KG1 (cell line): ENCODE measurements around the gene MRPL34.

Source experiments
- DNase-seq: peaks from one replicate; lab custom pipeline; 2025; lab: John Stamatoyannopoulos, UW

MRPL34 gene

DNA sequence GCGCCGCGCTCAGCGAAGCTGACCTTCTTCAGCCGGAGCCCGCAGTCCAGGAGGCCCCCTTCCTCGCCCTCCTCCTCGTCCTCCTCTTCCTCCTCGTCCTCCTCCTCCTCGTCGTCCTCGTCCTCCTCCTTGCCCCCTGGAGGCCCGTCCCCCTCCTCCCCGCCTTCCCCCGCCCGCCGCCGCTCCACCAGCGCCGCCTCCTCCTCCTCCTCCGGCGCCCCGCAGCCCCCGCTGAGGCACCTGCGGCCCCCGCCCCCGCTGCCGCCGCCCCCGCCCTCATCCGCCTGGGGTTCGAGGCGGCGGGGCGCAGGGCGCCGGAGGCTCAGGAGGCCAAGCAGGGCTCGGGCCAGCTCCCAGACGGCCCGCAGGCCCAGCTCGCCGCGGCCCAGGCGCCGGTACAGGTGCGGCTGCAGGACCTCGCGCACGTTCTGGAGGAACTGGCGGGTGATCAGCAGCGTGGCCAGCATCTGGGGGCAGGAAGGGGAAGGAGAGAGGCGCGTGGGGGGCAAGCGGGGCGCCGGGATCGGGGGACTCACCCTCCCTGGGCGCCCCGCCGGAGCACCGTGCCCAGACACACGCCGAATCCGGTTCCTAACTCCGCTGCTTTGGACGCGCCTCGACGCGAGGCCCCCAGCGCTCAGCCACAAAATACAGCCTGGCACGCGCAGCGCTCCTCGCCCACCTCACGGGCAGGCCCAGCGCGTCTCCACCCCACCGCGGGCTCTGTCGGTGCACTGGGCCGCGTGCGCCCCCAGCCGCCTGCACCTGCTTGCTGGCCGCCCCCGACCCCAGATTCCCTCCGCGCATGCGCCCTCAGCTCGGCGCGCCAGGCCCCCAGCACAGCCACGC is 23.1 kb downstream of the MRPL34 start:
- DNase-seq: no peak

DNA sequence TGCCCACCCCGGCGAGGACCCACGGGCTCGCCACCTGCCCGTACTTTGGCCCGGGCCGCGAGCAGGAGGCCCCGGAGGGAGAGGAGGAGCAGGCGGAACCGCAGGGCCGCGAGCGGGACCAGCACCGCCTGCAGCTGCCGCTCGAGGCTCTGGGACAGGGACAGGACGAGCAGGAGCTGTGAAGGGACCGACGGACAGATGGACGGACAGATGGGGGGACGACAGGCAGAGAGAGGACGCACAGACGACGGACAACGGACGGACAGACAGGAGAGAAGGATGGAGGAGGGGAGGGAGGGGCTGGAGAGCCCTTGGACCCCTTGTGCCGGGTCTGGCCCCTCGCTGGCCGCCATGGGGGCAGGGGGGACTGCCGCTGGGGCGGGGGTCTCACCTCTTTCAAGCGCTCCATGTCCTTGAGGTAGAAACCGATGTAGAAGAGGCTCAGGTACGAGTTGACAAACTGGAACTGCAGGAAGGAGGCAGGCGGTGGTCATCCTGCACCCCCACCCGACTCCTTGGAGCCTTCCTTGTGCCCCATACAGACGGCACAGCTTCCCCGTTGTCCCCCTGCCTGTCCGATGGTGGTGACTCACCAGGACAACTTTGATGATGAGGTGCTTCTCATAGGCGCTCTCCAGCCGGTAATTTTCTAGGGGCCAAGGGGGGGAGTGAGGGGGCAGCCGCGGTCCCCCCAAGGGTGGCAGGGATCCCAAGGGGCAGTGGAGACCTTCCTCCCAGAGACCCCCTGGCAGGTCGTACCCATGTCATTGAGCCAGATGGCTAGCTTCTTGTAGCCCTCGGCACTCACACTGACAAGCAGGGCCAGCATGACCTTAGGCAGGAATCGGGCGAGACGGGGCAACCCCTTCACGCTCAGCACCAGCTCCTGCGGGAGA is 23.9 kb downstream of the MRPL34 start:
- DNase-seq: no peak

DNA sequence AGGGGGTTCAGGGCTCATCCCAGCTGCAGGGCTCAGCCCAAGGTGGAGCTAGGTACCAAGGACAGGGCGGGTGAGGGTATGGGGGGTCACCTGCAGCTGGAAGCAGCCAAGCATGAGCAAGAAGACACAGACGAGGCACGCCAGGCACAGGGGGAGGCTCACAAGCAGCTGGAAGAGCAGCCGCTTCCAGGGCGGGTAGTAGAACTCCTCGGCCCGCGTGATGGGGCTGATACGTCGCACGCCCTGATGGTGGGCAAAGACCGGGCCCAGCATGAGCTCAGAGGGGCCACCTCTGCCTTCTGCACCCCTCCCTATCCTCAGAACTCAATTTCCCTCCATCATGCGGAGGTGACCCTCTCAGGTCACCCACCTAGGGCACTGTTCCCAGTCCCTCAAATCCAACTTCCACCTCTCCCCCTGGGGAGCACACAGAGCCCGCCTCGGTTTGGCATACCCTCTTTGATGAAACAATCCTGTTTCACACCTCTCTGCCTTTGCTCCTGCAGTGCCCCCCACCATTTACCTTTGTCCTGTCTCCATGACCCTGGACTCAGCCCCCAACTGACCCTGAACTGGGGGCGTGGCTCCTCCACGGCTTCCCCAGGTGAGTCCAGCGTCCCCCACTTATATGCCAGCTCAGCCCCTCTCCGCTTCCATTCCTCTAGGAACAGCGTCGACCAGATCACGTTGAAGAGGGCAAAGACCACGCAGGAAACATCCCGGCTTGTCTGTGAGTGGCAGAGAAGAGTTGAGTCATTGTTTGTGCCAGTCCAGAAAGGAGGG is 24.8 kb downstream of the MRPL34 start:
- DNase-seq: no peak

DNA sequence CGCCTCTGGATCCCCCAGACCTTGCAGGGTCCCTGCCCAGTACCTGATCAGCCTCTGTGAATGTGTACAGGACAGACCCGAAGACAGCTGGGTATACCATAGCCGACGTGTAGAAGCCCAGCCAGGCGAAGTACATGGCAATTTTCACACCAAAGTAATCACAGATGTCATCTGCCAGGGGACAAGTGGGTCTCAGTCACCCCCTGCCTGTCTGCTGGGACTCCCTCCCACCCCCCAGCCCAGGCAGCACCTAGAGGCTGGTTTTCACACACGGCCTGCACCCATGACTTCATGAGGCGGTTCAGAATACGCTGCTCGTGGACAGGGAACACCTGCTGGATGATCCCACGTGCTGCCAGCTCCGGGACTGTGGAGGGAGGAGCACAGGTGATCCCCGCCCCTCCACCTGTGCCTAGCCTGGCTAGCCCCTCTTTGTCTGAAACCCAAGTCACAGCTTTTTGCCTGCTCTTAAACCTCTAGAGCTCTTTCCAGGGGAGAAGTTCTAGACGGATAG is 25.4 kb downstream of the MRPL34 start:
- DNase-seq: no peak

DNA sequence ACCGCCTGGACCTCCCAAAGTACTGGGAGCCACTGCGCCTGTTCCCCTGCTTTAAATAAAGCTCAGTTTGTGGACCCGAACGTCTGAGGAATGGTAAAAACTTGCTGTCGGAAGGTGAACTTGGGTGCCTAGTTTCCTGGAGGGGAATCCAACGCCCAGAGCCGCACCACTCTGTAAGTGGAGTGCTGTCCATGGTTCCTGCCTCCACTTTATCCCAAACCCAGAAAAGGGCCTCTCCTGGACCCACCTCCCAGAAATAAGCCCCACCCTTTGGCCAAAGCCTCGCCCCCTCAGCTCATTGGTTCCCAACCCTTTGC is 26.6 kb downstream of the MRPL34 start:
- DNase-seq: no peak

DNA sequence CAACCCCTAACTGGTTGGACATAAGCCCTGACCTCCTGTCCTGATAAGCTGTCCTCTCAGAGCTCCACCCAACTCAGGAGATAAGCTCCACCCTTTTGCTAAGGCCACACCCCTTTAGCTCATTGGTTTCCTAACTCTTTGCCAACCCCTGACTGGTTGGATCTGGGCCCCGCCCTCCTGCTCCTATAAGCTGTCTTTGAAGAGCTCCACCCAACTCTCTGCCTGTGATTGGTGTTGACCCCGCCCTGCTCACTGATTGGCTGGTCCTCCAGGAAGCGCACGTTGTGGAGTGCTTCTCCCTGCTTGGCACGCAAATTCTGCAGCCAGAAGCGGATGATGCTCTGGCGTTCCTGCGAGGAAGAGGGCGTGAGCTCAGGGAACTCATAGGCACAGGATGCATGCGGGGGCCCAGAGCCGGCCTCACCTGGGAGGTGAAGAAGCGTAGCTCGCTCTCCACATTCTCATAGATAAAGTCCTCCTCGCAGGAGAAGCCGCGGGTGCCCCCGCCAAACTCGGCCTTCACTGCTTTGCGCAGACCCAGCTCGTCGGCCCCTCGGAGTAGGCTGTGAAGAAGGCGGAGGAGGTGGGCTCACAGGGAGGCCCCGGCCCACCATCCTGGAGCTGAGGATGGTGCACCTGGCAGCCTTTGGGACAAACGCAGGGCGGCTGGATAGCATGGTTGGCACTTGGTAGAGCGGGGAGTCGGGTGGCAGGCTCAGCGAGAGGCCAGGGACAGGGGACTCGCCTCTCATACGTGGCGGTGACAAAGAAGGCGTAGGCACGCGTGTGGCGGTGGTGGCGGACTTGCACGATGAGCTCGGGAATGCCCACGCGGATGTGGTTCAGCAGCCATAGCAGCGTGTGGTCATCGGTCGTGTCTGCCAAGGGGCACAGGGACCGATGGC is 27.3 kb downstream of the MRPL34 start:
- no peak for DNase-seq

DNA sequence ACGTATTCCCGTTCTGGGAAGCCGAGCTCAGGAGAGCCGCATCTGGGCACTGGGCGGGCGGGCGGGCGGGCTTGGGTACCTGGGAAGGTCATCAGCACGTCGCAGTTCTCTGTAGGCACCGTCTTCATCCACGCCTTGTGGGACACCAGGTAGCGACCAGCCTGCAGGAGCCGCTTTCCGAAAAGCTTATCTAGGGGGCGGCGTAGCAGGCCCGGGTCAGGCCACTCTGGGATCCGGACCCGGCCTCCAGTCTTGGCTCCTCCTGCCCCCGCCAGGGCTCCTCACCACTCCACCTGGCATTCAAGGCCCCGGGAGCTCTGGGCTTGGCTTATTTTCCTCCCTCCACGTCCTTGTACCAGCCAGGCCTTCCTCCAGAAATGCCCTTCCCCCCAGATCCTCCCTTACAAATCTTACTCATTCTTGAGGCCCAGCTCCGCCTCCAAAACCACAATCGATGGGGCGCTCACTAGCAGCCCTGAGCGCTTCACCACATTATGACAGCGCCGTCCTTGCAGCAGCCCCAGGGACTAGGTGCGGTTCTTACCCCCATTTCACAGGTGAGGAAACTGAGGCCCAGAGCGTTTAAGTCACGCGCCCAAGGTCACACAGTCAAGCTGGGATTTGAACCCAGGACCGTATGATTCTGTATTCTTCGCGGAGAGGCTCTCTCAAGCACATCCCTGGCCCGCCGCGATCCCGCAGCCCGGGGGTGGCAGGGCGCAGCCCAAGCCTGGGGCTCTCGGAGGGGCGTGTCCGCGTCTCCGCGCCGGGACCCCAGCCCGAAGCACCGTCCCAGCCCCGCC is 28.1 kb downstream of the MRPL34 start:
- DNase-seq: no peak

DNA sequence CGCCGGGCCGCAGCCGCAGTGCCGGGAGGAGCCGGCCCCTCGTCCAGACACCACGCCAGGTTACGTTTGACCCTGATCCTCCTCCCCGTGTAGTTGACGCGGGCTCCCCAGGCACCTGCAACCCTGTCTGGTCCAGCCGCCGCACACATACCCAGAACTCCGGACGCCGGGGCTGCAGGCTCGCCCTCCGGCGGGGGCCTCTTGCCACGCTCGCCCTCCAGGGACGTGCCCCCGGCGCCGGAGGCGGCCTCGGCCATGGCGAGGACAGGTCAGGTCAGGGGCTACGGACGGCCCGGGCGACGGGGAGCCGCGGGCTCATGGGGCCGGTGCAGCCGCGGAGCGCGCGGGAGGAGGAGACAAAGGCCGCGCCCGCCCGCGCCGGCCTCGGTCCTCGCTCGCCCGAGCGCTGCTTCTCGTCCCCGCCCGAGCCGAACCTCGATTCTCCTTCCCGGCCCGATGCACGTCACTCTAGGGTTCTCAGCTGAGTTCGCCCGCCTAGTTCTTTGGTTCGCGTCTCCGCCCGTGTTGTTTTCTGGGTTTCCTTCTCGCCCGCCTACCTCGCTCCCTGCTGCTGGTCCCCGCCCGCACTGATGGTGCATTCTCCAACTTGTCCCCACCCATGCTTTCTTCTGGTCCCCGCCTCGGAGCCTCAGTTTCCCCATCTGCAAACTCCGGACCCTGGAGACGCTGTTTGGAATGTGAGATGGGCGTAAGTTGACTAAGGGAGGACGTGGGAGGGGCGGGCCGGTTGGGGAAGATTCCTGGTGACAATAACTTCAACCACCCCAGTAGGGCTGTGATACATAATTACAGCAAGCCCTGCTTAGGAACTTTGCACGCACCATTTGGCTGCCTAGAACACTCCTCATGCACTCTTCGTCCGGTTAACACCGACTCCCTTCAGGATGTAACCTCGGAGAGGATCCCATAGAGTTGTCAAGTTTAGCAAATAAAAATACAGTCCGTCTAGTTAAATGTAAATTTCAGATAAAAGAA is 29.0 kb downstream of the MRPL34 start, which contains the start of gene ANO8:
Gene ANO8, minus strand, starts transcription at position 442 of the 996 bp plus-strand sequence. Its CDS starts 185 bp downstream, at position 257.
- DNase-seq: peak; percentile 89

DNA sequence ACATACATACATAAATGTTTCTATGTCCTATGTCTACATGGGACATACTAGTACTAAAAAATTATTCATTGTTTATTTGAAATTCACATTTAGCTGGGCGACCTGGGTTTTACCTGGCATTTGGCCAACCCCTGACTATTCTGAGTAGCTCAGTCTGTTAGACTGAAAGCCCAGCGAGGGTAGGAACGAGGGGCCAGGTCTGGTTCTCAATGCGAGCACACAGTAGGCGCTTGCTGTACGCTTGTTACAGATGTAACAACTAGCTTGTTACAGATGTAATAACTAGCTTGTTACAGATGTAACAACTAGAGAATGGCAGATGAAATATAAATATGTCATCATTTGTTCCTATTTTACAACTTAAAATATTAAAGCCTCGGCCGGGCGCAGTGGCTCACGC is 29.9 kb downstream of the MRPL34 start:
- DNase-seq: no peak

DNA sequence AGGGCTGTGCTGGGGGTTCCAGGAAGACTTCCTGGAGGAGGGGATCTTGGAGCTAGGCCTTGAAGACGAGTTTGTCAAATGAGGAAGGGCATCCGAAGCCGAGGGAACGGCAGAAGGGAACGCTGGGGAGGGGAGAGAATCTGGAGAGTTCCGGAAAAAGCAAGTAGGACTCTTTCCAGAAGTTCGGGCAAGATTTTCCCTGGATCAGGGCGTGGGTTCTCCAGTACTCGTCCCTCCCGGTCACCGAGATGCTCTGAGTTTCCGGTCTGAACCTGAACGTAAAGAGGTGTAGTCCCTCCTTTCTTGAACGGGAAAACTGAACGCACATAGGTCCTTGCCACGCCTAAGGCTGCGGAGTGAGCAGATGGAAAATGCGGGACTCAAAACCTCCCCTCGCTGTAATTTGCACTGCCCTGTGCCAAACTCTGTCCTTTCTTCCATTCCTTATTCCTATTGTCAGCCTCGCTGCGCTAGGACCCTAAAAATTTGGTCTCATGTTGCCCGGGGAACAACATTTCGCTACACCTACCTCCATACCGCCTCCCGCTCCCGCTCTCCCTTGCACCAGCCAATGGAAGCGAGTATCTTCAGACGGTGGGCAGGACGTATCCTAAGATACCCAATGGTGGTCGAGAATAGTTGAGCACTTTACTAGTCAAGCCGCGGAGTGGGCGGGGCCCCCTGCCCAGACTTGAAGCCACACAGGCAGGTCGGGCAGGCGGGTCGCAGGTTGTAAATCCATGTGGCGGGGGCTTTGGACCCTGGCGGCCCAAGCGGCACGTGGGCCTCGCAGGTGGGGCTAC is 31.4 kb downstream of the MRPL34 start, which contains the start of gene GTPBP3:
Gene GTPBP3, plus strand, starts transcription at position 682 of the 803 bp plus-strand sequence. Its CDS starts 59 bp downstream, at position 741.
- DNase-seq: peak; percentile 97

DNA sequence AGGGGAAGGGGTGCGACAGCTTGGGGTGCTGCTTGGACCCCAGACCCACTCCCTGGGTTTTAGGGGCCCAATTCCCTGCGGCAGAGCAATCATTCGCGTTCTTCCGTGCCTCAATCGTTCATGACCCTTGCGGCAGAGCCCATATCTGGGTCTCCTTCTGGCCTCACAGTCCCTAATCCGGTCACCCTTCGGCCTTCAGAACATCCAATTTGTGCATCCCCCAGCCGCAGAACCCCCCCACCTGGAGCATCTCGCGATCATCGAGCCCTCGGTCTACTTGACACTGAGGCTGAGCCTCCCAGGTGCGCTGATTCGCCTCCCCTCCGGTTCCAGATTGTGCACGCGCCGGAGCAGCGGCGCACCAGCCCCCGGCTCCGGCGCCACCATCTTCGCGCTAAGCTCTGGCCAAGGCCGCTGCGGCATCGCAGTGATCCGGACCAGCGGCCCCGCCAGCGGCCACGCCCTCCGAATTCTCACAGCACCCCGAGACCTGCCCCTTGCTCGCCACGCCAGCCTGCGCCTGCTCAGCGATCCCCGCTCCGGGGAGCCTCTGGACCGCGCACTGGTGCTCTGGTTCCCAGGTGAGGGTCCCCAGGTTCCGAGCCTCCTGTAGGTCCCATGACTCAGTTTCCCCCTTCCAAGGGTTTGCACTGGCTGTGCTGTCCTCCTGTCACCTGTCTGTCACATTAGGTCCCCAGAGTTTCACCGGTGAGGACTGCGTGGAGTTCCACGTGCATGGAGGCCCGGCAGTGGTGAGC is 32.2 kb downstream of the MRPL34 start:
- DNase-seq: no peak

DNA sequence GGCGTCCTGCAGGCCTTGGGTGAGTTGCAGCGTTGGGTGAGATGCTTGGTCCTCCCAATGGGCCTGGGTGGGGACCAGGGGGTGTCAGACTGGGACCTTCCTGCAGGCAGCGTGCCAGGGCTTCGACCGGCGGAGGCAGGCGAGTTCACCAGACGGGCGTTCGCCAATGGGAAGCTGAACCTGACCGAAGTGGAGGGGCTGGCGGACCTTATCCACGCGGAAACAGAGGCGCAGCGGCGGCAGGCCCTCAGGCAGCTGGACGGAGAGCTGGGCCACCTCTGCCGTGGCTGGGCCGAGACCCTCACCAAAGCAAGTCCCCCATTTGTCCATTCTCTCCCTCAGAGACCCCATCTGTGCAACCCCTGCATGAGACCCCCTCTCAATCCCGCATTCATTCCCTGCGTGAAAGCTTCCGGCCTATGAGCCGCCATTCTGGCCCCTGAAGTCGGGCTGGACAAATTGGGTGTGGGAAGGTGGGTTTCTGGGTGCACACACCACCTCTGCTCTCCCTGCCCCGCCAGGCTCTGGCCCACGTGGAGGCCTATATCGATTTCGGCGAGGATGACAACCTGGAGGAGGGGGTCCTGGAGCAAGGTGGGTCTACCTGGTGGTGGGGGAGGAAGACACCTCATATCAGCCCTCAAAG is 32.9 kb downstream of the MRPL34 start:
- no peak for DNase-seq

DNA sequence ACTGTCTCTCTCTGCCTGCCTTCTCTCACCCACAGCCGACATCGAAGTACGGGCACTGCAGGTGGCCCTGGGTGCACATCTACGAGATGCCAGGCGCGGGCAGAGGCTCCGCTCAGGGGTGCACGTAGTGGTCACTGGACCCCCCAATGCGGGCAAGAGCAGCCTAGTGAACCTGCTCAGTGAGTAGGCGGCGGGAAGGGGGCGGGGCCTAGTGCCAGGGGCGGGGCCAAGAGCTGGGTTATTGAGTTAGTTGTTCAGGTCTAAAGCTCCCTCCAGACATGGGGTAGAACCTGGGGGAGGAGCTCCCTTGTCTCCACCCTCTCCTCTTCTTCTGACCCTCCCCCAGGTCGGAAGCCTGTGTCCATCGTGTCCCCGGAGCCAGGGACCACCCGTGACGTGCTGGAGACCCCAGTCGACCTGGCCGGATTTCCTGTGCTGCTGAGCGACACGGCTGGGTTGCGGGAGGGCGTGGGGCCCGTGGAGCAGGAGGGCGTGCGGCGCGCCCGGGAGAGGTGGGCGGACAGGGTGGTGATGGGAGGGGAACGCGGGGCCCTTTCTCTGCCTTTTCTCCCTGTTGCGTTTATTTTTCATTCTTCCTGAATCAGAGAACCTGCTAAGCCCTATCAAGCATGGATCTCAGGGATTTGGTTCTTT is 33.5 kb downstream of the MRPL34 start:
- no peak for DNase-seq

DNA sequence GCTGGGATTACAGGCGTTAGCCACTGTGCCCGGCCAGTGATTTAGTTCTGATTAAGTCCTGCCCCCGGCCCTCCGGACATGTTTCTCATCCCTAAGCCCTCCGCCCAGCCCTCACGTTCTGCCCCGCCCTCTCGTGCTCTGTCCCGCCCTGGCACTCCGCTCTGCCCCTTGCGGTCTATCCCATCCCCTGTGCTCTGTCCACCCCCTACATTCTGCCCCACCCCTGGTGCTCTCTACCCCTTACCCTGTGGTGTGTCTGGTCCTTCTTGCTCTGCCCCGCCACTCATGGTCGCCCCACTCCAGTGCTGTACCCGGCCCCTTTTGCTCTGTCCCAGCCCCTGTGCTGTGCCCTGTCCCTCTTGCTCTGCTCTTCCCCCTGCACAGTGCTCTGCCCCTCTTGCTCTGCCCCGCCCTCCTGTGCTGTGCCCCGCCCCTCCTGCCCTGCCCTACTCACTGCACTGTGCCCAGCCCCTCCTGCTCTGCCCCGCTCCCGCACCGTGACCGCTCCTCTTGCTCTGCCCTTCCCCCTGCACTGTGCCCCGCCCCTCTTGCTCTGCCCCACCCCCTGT is 34.7 kb downstream of the MRPL34 start:
- no peak for DNase-seq

DNA sequence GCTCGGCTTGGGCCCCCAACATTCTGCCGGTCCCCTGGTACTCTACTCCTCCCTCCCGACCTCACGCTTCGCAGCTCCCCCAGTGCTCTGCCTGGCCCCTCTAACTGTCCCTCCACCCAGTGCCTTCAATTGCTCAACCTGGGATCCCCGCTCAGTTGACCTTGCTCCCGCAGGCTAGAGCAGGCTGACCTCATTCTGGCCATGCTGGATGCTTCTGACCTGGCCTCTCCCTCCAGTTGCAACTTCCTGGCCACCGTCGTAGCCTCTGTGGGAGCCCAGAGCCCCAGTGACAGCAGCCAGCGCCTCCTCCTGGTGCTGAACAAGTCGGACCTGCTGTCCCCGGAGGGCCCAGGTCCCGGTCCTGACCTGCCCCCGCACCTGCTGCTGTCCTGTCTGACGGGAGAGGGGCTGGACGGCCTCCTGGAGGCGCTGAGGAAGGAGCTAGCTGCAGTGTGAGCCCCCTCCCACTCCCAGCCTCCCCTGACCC is 35.2 kb downstream of the MRPL34 start:
- DNase-seq: no peak

DNA sequence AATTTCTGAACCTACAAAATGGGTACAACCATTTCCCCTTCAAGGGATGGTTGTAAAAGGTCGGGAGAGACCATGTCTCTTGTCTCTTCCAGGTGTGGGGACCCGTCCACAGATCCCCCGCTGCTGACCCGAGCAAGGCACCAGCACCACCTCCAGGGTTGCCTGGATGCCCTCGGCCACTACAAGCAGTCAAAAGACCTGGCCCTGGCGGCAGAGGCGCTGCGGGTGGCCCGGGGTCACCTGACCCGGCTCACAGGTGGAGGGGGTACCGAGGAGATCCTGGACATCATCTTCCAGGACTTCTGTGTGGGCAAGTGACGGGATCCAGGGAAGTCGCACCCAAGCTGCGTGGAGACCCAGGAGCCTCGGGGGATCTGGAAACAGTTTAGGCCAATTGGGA is 35.7 kb downstream of the MRPL34 start:
- no peak for DNase-seq
